ENCODE data around the gene PLA2G1B.
A peak's percentile ranks its signal among the peaks of the same experiment; 100 is the strongest.
"Not testable (repeated sequence)": the region's sequence is repeated elsewhere in the genome, so short reads cannot be mapped to it uniquely, and the experiment has no call there.

PLA2G1B gene

DNA sequence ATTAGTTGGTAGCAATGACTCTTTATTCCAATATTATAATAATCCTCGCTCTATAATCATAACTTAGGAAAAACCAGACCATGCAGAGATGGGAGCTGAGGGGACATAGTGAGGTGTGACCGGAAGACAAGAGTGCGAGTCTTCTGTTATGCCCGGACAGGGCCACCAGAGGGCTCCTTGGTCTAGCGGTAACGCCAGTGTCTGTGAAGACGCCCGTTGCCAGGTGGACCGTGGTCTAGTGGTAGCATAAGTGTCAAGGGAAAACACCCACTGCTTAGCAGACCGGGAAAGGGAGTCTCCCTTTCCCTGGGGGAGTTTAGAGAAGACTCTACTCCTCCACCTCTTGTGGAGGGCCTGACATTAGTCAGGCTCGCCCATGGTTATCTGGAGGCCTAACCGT lies 7.9 kb upstream of the PLA2G1B start:
- CTCF ChIA-PET = interaction anchor here (0.7 to 3.2 kb wide), 11 partner anchors 9 to 95 kb away, joined by 3 to 19 read pairs (median 3); no protein-coding TSS in a partner anchor
- H3K4me3 ChIP-seq (ENCODE audit: low read depth, low read length); DNase-seq (ENCODE audit: low read depth, low spot score); POLR2A ChIA-PET: not testable (repeated sequence)
- TF ChIP-seq, protein P1, sequence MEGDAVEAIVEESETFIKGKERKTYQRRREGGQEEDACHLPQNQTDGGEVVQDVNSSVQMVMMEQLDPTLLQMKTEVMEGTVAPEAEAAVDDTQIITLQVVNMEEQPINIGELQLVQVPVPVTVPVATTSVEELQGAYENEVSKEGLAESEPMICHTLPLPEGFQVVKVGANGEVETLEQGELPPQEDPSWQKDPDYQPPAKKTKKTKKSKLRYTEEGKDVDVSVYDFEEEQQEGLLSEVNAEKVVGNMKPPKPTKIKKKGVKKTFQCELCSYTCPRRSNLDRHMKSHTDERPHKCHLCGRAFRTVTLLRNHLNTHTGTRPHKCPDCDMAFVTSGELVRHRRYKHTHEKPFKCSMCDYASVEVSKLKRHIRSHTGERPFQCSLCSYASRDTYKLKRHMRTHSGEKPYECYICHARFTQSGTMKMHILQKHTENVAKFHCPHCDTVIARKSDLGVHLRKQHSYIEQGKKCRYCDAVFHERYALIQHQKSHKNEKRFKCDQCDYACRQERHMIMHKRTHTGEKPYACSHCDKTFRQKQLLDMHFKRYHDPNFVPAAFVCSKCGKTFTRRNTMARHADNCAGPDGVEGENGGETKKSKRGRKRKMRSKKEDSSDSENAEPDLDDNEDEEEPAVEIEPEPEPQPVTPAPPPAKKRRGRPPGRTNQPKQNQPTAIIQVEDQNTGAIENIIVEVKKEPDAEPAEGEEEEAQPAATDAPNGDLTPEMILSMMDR (IDR thresholded peaks at IDR 0.05; ENCODE audit: insufficient read depth, low read length, missing control alignments) = peak; percentile 68

DNA sequence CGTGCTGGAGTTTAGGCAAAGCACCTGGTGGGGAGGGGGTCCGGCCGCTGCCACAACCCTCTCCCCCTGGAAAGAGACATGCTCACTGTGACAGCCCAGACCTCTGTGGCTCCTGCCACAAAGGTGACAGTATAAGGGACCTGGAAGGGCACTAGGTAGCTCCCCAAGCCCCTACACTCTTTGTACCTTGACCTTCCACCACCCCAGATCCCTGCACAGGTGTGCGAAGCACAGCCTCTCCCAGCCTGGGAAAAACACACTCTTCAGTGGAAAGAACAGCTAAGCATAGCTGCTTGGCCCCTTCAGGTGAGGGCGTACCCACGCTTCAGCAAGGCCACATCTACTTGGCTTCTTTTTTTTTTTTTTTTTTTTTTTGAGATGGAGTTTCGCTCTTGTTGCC lies 4.9 kb upstream of the PLA2G1B start:
- TF ChIP-seq, protein P1 (IDR thresholded peaks at IDR 0.05; ENCODE audit: insufficient read depth, low read length, missing control alignments) = no peak
- ChIA-PET POLR2A (no interaction called here), CTCF (interaction anchor here (1.3 kb wide), 1 partner anchor 134 kb away, joined by 3 read pairs; no protein-coding TSS in a partner anchor)
- H3K4me3 ChIP-seq (ENCODE audit: low read depth, low read length) = no peak overlapping the region
- no peak for DNase-seq (ENCODE audit: low read depth, low spot score)

DNA sequence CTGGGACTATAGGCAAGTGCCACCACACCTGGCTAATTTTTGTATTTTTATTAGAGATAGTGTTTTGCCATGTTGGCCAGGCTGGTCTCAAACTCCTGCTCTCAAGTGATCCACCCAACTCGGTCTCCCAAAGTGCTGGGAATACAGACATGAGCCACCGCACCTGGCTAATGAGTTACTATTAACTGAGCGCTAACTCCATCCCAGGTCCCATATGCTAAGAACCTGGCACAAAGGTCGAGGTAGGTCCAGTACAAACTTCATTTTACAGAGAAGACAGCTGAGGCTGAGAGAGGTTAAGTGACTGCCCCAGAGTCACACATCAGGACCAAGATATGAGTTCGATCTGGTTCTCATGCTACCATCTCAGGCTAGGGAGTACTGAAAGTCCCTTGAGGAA lies 4.5 kb upstream of the PLA2G1B start:
- TF ChIP-seq, protein P1 (IDR thresholded peaks at IDR 0.05; ENCODE audit: insufficient read depth, low read length, missing control alignments) = no peak
- CTCF ChIA-PET = interaction anchor here (1.3 kb wide), 1 partner anchor 135 kb away, joined by 3 read pairs; no protein-coding TSS in a partner anchor
- no peak for DNase-seq (ENCODE audit: low read depth, low spot score)
- no peak overlapping the region for H3K4me3 ChIP-seq (ENCODE audit: low read depth, low read length)
- POLR2A ChIA-PET = no interaction called here

DNA sequence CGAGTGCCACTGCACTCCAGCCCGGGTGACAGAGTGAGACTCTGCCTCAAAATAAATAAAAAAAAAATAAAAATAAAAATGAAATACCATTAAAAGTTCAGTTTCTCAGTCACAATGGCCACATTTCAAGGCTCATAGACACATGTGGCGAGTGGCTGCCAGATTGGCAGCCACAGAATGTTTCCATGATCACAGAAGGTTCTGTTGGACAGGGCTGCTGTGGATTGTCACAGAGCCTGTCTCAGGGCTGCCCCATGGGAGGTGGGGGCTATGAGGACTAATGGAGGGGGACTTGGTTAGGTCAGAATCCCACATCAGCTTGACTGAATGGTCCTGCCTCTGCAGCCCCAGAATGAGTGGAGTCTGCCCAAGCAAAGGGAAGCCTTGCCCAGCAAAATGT lies 3.8 kb upstream of the PLA2G1B start:
- TF ChIP-seq, protein P1 (IDR thresholded peaks at IDR 0.05; ENCODE audit: insufficient read depth, low read length, missing control alignments) = no peak
- ChIA-PET POLR2A (no interaction called here), CTCF (interaction anchor here (1.3 kb wide), 1 partner anchor 135 kb away, joined by 3 read pairs; no protein-coding TSS in a partner anchor)
- DNase-seq (ENCODE audit: low read depth, low spot score) = no peak
- H3K4me3 ChIP-seq (ENCODE audit: low read depth, low read length) = no peak overlapping the region

DNA sequence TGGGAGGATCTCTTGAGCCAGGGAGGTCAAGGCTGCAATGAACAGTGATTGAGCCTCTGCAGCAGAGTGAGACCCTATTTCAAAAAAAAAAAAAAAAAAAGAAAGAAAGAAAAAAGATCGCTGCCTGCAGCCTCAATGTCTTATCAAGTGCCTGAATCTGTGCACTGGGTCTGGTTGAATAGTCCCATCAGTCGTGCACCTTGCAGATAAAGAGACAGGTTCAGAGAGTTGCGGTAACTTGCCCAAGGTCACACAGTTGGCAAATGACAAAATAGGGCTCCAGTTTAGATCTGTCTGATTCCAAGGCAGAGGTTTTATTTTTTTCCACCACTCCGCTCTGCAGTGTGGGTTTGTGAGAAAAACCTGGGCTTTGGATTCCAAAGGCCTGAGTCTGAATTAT lies 649 bp upstream of the PLA2G1B start:
- H3K4me3 ChIP-seq (ENCODE audit: low read depth, low read length) = no peak overlapping the region
- POLR2A ChIA-PET = no interaction called here
- TF ChIP-seq, protein P1 (IDR thresholded peaks at IDR 0.05; ENCODE audit: insufficient read depth, low read length, missing control alignments) = no peak
- CTCF ChIA-PET = interaction anchor here (1.2 kb wide), 1 partner anchor 10 kb away, joined by 5 read pairs; no protein-coding TSS in a partner anchor
- no peak for DNase-seq (ENCODE audit: low read depth, low spot score)

DNA sequence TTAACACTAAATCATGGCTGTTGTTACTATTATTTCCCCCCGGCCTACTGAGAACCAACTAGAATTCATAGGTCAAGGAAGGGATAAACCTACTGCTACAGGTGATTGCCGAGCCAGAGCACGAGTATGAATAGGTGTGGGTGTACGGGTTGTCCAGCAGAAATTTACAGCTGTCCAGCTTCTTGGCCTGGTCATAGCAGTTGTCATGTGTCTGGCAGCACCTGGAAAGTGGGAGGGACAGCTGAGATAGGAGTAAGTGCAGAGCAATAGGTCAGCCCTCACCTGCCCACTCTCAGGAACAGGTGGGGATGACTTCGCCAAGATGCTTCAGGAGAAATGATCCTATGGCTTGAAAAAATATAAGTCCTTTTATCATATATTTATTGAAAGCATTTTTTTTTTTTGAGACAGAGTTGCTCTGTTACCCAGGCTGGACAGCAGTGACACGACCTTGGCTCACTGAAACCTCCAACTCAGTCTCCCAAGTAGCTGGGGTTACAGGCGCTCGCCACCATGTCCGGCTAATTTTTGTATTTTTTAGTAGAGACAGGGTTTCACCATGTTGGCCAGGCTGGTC lies 2.6 kb downstream of the PLA2G1B start:
- POLR2A ChIA-PET = no interaction called here
- no peak for DNase-seq (ENCODE audit: low read depth, low spot score)
- CTCF ChIA-PET = interaction anchor here (0.6 to 2.3 kb wide), 11 partner anchors 11 to 391 kb away, joined by 3 to 11 read pairs (median 3); partner anchors contain the start of gene SIRT4
- TF ChIP-seq, protein P1 (IDR thresholded peaks at IDR 0.05; ENCODE audit: insufficient read depth, low read length, missing control alignments) = no peak
- no peak overlapping the region for H3K4me3 ChIP-seq (ENCODE audit: low read depth, low read length)
